ENCODE measurements around the gene PPCDC.
A peak's percentile ranks its signal among the peaks of the same experiment; 100 is the strongest.

PPCDC gene

GRCh38 chr15:74982183-74982582 is 41.2 kb upstream of the PPCDC start:
- no peak overlapping the region for H2BK120ac ChIP-seq (ENCODE audit: low read depth, low read length)
- H2AK5ac ChIP-seq (ENCODE audit: low read length) = no peak overlapping the region
- no peak overlapping the region for H3K56ac ChIP-seq (ENCODE audit: low read length)
- H3K18ac ChIP-seq (ENCODE audit: low read length) = no peak overlapping the region
- H3K23ac ChIP-seq (ENCODE audit: low read length) = no peak overlapping the region
- H3K27me3 ChIP-seq (ENCODE audit: insufficient read depth, low read length, poor library complexity) = no peaks in the 10 kb centered on the region
- H2BK15ac ChIP-seq (replicated peaks; ENCODE audit: low read depth) = no peak overlapping the region
- H3K36me3 ChIP-seq (ENCODE audit: control insufficient read depth, insufficient read depth, low read length) = no peaks in the 10 kb centered on the region
- no peak overlapping the region for H4K5ac ChIP-seq (ENCODE audit: low read length)
- H3K9ac ChIP-seq (ENCODE audit: low read length) = no peak overlapping the region
- H3K4me2 ChIP-seq (ENCODE audit: low read length) = no peak overlapping the region
- H3K79me1 ChIP-seq (ENCODE audit: low read length) = no peaks in the 10 kb centered on the region
- no peak overlapping the region for H3K4ac ChIP-seq (ENCODE audit: low read depth, low read length)
- no peak overlapping the region for H2BK5ac ChIP-seq (ENCODE audit: low read length)
- DNase-seq = no peak
- H3K27ac ChIP-seq (ENCODE audit: low read depth, low read length) = no peak overlapping the region
- H3K79me2 ChIP-seq (ENCODE audit: control insufficient read depth, insufficient read depth, low read length) = no peaks in the 10 kb centered on the region
- H3K4me3 ChIP-seq (ENCODE audit: low read length) = no peak overlapping the region
- H3K4me1 ChIP-seq (ENCODE audit: control insufficient read depth, low read depth, low read length) = no peaks in the 10 kb centered on the region
- no peak overlapping the region for H4K8ac ChIP-seq (ENCODE audit: low read depth, low read length)
- no CpG with 5 or more reads among the region's 5 CpGs for WGBS (ENCODE audit: extremely low coverage, insufficient coverage, low lambda C conversion rate)

DNA sequence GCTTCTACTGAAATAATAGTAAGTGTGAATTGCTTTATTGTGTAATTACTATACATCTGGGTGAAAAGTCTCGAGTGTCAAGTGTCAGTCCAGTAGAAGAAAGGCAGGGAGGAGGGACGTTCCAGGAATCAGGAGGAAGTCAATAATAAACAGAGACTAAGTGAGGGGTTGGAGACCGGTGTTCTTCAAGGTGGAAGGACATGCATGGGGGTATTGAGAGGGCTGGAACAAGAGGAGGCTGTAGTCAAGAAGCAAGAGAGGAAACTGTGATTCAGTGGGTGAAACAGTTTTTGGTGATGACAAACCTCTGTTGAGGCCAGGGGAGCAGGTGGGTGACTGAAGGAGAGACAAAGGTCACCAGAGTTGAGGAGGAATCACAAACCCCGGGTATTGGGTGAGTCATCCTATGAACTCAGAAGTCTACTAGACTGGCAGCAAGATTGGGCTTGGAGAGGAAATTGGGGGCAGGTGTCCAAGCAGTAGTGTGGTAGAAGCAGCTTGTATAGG is 39.6 kb upstream of the PPCDC start:
- Histone ChIP-seq H3K36me3 (ENCODE audit: control insufficient read depth, insufficient read depth, low read length) (no peaks in the 10 kb centered on the region), H3K56ac (ENCODE audit: low read length) (no peak overlapping the region), H3K18ac (ENCODE audit: low read length) (no peak overlapping the region), H3K4me1 (ENCODE audit: control insufficient read depth, low read depth, low read length) (no peaks in the 10 kb centered on the region), H2AK5ac (ENCODE audit: low read length) (no peak overlapping the region), H2BK120ac (ENCODE audit: low read depth, low read length) (no peak overlapping the region), H3K4ac (ENCODE audit: low read depth, low read length) (no peak overlapping the region), H3K79me2 (ENCODE audit: control insufficient read depth, insufficient read depth, low read length) (no peaks in the 10 kb centered on the region), H4K5ac (ENCODE audit: low read length) (no peak overlapping the region), H3K4me2 (ENCODE audit: low read length) (no peak overlapping the region), H3K27me3 (ENCODE audit: insufficient read depth, low read length, poor library complexity) (no peaks in the 10 kb centered on the region), H3K23ac (ENCODE audit: low read length) (no peak overlapping the region), H3K79me1 (ENCODE audit: low read length) (no peaks in the 10 kb centered on the region), H3K4me3 (ENCODE audit: low read length) (no peak overlapping the region), H2BK15ac (replicated peaks; ENCODE audit: low read depth) (no peak overlapping the region), H3K27ac (ENCODE audit: low read depth, low read length) (no peak overlapping the region), H2BK5ac (ENCODE audit: low read length) (no peak overlapping the region), H3K9ac (ENCODE audit: low read length) (no peak overlapping the region), H4K8ac (ENCODE audit: low read depth, low read length) (no peak overlapping the region)
- DNase-seq = no peak
- WGBS (ENCODE audit: extremely low coverage, insufficient coverage, low lambda C conversion rate) = no CpG with 5 or more reads among the region's 4 CpGs

- Histone ChIP-seq H2AK5ac (ENCODE audit: low read length) (no peak overlapping the region), H2BK15ac (replicated peaks; ENCODE audit: low read depth) (no peak overlapping the region), H2BK5ac (ENCODE audit: low read length) (no peak overlapping the region), H3K9ac (ENCODE audit: low read length) (no peak overlapping the region), H3K4me3 (ENCODE audit: low read length) (no peak overlapping the region), H3K27me3 (ENCODE audit: insufficient read depth, low read length, poor library complexity) (no peaks in the 10 kb centered on the region), H3K4ac (ENCODE audit: low read depth, low read length) (no peak overlapping the region), H3K79me2 (ENCODE audit: control insufficient read depth, insufficient read depth, low read length) (no peaks in the 10 kb centered on the region), H4K8ac (ENCODE audit: low read depth, low read length) (no peak overlapping the region), H3K36me3 (ENCODE audit: control insufficient read depth, insufficient read depth, low read length) (no peaks in the 10 kb centered on the region), H3K4me1 (ENCODE audit: control insufficient read depth, low read depth, low read length) (no peaks in the 10 kb centered on the region), H3K23ac (ENCODE audit: low read length) (no peak overlapping the region), H2BK120ac (ENCODE audit: low read depth, low read length) (no peak overlapping the region), H3K56ac (ENCODE audit: low read length) (no peak overlapping the region), H3K27ac (ENCODE audit: low read depth, low read length) (no peak overlapping the region), H3K79me1 (ENCODE audit: low read length) (no peaks in the 10 kb centered on the region), H4K5ac (ENCODE audit: low read length) (no peak overlapping the region), H3K18ac (ENCODE audit: low read length) (no peak overlapping the region), H3K4me2 (ENCODE audit: low read length) (no peak overlapping the region)
- peak; percentile 76 for DNase-seq
- no CpG with 5 or more reads among the region's 4 CpGs for WGBS (ENCODE audit: extremely low coverage, insufficient coverage, low lambda C conversion rate)
These were observed 35.2 kb upstream of the PPCDC start for GRCh38 chr15:74988007-74988800.

- Histone ChIP-seq H2BK15ac (replicated peaks; ENCODE audit: low read depth) (no peak overlapping the region), H3K23ac (ENCODE audit: low read length) (no peak overlapping the region), H2BK120ac (ENCODE audit: low read depth, low read length) (no peak overlapping the region), H3K18ac (ENCODE audit: low read length) (no peak overlapping the region), H4K8ac (ENCODE audit: low read depth, low read length) (no peak overlapping the region), H3K27ac (ENCODE audit: low read depth, low read length) (no peak overlapping the region), H3K79me2 (ENCODE audit: control insufficient read depth, insufficient read depth, low read length) (no peaks in the 10 kb centered on the region), H3K4me1 (ENCODE audit: control insufficient read depth, low read depth, low read length) (no peaks in the 10 kb centered on the region), H3K4ac (ENCODE audit: low read depth, low read length) (no peak overlapping the region), H3K27me3 (ENCODE audit: insufficient read depth, low read length, poor library complexity) (no peaks in the 10 kb centered on the region), H3K4me2 (ENCODE audit: low read length) (no peak overlapping the region), H3K4me3 (ENCODE audit: low read length) (no peak overlapping the region), H2BK5ac (ENCODE audit: low read length) (no peak overlapping the region), H4K5ac (ENCODE audit: low read length) (no peak overlapping the region), H3K9ac (ENCODE audit: low read length) (no peak overlapping the region), H3K36me3 (ENCODE audit: control insufficient read depth, insufficient read depth, low read length) (no peaks in the 10 kb centered on the region), H3K56ac (ENCODE audit: low read length) (no peak overlapping the region), H3K79me1 (ENCODE audit: low read length) (no peaks in the 10 kb centered on the region), H2AK5ac (ENCODE audit: low read length) (no peak overlapping the region)
- DNase-seq = no peak
These were observed 33.9 kb upstream of the PPCDC start for GRCh38 chr15:74989527-74989926.

- H2AK5ac ChIP-seq (ENCODE audit: low read length) = no peak overlapping the region
- no peak overlapping the region for H2BK15ac ChIP-seq (replicated peaks; ENCODE audit: low read depth)
- WGBS (ENCODE audit: extremely low coverage, insufficient coverage, low lambda C conversion rate) = no CpG with 5 or more reads among the region's 1 CpG
- H3K4me3 ChIP-seq (ENCODE audit: low read length) = no peak overlapping the region
- H3K4me2 ChIP-seq (ENCODE audit: low read length) = no peak overlapping the region
- no peak overlapping the region for H3K27ac ChIP-seq (ENCODE audit: low read depth, low read length)
- H3K36me3 ChIP-seq (ENCODE audit: control insufficient read depth, insufficient read depth, low read length) = no peaks in the 10 kb centered on the region
- H2BK120ac ChIP-seq (ENCODE audit: low read depth, low read length) = no peak overlapping the region
- peaks cover 2% of the 10 kb centered on the region for H3K27me3 ChIP-seq (ENCODE audit: insufficient read depth, low read length, poor library complexity)
- peaks cover 1% of the 10 kb centered on the region for H3K4me1 ChIP-seq (ENCODE audit: control insufficient read depth, low read depth, low read length)
- H3K79me2 ChIP-seq (ENCODE audit: control insufficient read depth, insufficient read depth, low read length) = no peaks in the 10 kb centered on the region
- no peak overlapping the region for H3K23ac ChIP-seq (ENCODE audit: low read length)
- H3K4ac ChIP-seq (ENCODE audit: low read depth, low read length) = no peak overlapping the region
- H2BK5ac ChIP-seq (ENCODE audit: low read length) = no peak overlapping the region
- no peak overlapping the region for H3K18ac ChIP-seq (ENCODE audit: low read length)
- no peak overlapping the region for H3K9ac ChIP-seq (ENCODE audit: low read length)
- H3K56ac ChIP-seq (ENCODE audit: low read length) = no peak overlapping the region
- DNase-seq = no peak
- H3K79me1 ChIP-seq (ENCODE audit: low read length) = no peaks in the 10 kb centered on the region
- no peak overlapping the region for H4K8ac ChIP-seq (ENCODE audit: low read depth, low read length)
- no peak overlapping the region for H4K5ac ChIP-seq (ENCODE audit: low read length)
These were observed 30.8 kb upstream of the PPCDC start for GRCh38 chr15:74992619-74993018.

DNA sequence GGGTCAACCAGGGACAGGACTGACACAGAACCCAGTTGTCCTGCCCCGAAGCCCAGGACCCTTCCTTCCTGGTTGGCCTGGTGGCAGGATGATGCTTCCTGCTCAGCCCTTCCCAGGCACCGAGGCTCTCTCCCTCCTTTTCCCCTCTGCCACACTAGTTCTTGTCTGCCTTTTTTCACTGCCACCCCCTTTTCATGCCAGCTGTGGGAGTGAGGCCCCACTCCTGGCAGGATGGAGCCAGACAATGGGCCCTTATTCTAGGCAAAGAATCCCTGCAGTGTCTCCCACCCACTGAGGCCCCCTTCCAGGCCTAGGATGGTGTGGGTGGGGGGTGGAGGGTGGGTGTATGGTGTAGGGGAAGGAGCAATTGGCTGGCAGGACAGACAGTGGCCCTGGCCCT is 29.2 kb upstream of the PPCDC start:
- Histone ChIP-seq H3K4ac (ENCODE audit: low read depth, low read length) (no peak overlapping the region), H3K27ac (ENCODE audit: low read depth, low read length) (no peak overlapping the region), H3K4me3 (ENCODE audit: low read length) (no peak overlapping the region), H3K79me1 (ENCODE audit: low read length) (no peaks in the 10 kb centered on the region), H3K18ac (ENCODE audit: low read length) (no peak overlapping the region), H3K56ac (ENCODE audit: low read length) (no peak overlapping the region), H3K23ac (ENCODE audit: low read length) (no peak overlapping the region), H2AK5ac (ENCODE audit: low read length) (no peak overlapping the region), H2BK5ac (ENCODE audit: low read length) (no peak overlapping the region), H2BK120ac (ENCODE audit: low read depth, low read length) (no peak overlapping the region), H3K27me3 (ENCODE audit: insufficient read depth, low read length, poor library complexity) (peaks cover 2% of the 10 kb centered on the region), H4K8ac (ENCODE audit: low read depth, low read length) (no peak overlapping the region), H3K4me2 (ENCODE audit: low read length) (no peak overlapping the region), H3K79me2 (ENCODE audit: control insufficient read depth, insufficient read depth, low read length) (no peaks in the 10 kb centered on the region), H3K4me1 (ENCODE audit: control insufficient read depth, low read depth, low read length) (peaks cover 1% of the 10 kb centered on the region), H4K5ac (ENCODE audit: low read length) (no peak overlapping the region), H2BK15ac (replicated peaks; ENCODE audit: low read depth) (no peak overlapping the region), H3K36me3 (ENCODE audit: control insufficient read depth, insufficient read depth, low read length) (no peaks in the 10 kb centered on the region), H3K9ac (ENCODE audit: low read length) (no peak overlapping the region)
- no CpG with 5 or more reads among the region's 2 CpGs for WGBS (ENCODE audit: extremely low coverage, insufficient coverage, low lambda C conversion rate)
- no peak for DNase-seq

All from mesendoderm (in vitro differentiated cells).